SK-N-MC (cell line): ENCODE measurements around the gene NAA60.

Source experiments
- EZH2 ChIP-seq: fragments of 200-600 bp; sonication (generic); IDR thresholded peaks from one replicate; pipeline ENCODE4 v1.6.1; 2017; ENCODE audit warnings: antibody characterized with exemption
- FOXP2 ChIP-seq: optimal IDR thresholded peaks from 2 replicates; pipeline ENCODE3; 2011; ENCODE audit warnings: mild to moderate bottlenecking, moderate library complexity; ENCODE audit not compliant: insufficient read depth; ENCODE audit errors: extremely low read length, control extremely low read depth
- POLR2AphosphoS5 ChIP-seq: IDR thresholded peaks from 2 replicates; pipeline ENCODE4 v1.6.1; 2012; ENCODE audit warnings: mild to moderate bottlenecking, low read depth, low read length, borderline replicate concordance

DNA sequence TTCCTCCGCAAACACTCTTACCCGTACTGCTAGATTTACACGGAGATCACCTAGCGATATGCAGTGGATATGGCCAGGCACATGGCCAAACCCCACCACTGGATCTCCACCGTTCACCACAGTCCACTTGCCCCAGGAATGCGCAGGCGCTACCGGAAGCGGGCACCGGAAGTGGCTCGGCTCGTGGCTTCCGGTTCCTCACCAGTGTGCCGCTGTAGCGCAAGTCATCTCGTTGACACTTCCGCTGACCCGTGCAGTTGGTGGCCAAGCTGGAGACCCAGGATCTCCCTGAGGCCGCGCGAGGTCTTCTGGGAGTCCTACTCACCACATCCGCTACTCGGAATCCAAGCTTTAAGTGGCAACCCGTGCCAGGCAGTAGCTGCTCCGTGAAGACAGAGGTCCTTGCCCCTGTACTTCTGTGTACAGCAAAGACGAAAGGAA is 11.7 kb upstream of the NAA60 start:
- TF ChIP-seq POLR2AphosphoS5 (no peak), EZH2 (no peak), FOXP2 (no peak)
